Forelimb muscle (tissue), 1 donor: Measurements from ENCODE around the gene PROSER2. TPM values are rescaled to one million over a fixed set of nuclear protein-coding genes. Genes with fewer than 3 reads are reported as not detected.
"Not testable (repeated sequence)": the region's sequence is repeated elsewhere in the genome, so short reads cannot be mapped to it uniquely, and the experiment has no call there.

Experiments
- DNase-seq: peaks from one replicate; pipeline ENCODE4 v3.0.0-alpha.2; 2013; ENCODE audit warnings: low read depth
- polyA plus RNA-seq: library from polyadenylated mRNA; unstranded; fragments of 120-200 nt; gene quantifications from one replicate; pipeline ENCODE4 v1.2.1, GENCODE V29; 2013; ENCODE audit not compliant: insufficient read length

PROSER2 gene
- polyA plus RNA-seq, 1 donor: 4.7 TPM

GRCh38 chr10:11885437-11886137 lies 62.4 kb downstream of the PROSER2 start:
- DNase-seq: no peak

DNA sequence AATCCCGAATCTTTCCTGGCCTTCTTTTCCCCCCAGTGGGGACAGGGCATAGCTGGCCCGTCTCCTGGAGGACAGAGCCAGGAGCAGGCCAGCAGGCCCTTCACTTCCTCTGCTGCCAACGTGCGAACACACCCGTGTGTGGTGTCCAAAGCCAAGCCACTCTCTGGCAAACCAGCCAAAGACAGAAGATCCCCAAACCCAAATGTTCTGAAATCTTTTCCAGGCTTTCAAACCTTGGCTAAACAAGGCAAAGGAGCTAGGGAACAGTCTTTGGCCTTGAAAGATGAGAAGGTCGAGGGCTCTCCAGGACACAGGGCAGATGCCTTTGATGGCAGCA lies 63.0 kb downstream of the PROSER2 start:
- DNase-seq: no peak

- no peak for DNase-seq
These were observed 63.7 kb downstream of the PROSER2 start for GRCh38 chr10:11886851-11887250.

DNA sequence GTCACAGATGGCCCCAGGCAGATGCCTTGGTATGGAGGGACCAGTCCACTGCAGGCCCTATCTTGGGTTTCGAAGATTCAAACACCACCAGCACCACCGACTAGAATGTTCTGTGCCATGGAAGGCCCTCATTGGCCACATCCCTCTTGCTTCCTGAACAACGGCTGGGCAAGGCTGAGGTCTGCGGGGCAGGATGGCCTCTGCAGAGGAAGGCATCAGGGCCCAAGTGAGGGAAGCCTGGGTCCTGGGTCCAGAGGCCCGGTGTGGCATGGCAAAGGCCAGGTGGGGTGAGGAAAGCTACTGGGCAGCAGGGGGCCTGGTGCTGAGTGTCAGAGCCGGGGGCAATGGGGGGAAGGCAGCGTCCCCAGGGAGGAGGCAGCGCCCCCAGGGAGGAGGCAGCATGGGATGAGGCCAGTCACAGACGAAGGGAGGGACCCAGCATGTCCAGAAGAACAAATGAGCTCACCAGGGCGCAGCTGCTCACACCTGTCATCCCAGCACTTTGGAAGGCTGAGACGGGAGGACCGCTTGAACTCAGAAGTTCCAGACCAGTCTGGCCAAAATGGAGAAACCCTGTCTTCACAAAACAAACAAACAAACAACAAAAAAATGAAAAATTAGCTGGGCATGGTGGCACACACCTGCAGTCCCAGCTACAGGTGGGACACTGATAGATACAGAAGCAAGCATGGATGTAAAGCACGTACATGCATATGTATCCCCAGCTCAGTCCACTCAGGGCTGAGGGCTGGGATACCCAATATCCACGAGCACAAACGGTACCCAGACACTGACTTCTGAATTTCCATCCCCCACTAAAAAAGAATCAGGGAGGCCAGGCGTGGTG lies 64.4 kb downstream of the PROSER2 start:
- no peak for DNase-seq

DNA sequence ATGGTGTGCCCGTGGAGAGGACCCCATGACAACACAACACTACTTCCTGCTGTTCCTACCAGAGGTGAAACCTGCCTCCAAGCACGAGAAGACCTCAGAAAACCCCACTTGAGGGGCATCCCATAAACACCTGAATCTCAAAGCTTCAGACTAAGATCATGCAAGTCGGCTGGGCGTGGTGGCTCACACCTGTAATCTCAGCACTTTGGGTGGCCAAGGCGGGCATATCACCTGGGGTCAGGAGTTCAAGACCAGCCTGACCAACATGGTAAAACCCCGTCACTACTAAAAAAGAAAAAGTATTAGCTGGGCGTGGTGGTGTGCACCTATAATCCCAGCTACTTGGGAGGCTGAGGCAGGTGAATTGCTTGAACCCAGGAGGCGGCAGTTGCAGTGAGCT lies 66.1 kb downstream of the PROSER2 start:
- not testable (repeated sequence) for DNase-seq

- no peak for DNase-seq
These were observed 68.8 kb downstream of the PROSER2 start for GRCh38 chr10:11891776-11892486.

GRCh38 chr10:11893749-11894278 lies 70.7 kb downstream of the PROSER2 start:
- no peak for DNase-seq

- DNase-seq: no peak
These were observed 71.4 kb downstream of the PROSER2 start for GRCh38 chr10:11894381-11895107.

DNA sequence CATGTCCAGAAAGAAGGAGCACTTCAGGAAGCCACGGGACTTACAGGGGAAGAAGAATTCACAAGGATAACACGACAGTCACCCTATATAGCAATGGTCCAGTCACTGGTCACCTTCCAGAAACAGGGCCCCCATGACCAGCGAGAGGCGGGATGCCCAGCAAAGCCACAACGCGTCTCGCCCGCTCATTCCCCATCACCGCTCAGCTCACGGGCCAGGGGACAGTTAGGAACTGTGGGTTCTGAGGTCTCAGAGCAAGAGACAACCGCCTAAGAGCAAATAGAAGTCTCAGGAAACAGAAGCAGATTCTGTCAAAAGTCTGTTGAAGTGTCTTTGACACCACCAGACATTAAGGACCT lies 71.9 kb downstream of the PROSER2 start:
- no peak for DNase-seq

DNA sequence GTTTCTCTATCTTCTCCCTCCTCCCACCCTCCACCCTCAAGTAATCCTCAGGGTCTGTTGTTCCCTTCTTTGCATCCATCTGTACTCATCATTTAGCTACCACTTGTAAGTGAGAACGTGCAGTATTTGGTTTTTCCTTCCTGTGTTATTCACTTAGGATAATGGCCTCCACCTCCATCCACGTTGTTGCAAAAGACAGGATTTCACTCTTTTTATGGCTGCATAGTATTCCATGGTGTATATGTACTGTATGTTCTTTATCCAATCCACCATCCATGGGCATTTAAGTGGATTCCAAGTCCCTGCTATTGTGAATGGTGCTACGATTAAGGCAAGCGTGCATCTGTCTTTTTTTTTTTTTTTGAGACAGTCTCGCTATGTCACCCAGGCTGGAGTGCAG lies 72.4 kb downstream of the PROSER2 start:
- no peak for DNase-seq

- no peak for DNase-seq
These were observed 73.5 kb downstream of the PROSER2 start for GRCh38 chr10:11896549-11897200.

DNA sequence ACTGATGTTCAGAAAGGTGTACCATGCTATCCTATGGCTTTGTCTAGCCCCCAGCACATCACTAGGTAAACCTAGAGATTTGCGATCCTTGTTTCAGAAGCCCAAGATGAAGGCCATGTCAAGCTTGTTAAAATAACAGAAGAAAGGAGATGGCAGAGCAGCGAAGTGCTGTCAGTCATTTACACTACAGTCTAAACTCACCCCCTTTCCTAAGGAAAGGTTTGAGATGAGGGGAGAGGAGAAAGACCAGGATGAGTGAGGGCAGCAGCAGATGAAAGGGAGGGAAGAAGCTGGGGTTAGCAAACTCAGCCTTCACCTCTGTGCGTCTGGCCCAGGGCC lies 74.8 kb downstream of the PROSER2 start:
- no peak for DNase-seq

DNA sequence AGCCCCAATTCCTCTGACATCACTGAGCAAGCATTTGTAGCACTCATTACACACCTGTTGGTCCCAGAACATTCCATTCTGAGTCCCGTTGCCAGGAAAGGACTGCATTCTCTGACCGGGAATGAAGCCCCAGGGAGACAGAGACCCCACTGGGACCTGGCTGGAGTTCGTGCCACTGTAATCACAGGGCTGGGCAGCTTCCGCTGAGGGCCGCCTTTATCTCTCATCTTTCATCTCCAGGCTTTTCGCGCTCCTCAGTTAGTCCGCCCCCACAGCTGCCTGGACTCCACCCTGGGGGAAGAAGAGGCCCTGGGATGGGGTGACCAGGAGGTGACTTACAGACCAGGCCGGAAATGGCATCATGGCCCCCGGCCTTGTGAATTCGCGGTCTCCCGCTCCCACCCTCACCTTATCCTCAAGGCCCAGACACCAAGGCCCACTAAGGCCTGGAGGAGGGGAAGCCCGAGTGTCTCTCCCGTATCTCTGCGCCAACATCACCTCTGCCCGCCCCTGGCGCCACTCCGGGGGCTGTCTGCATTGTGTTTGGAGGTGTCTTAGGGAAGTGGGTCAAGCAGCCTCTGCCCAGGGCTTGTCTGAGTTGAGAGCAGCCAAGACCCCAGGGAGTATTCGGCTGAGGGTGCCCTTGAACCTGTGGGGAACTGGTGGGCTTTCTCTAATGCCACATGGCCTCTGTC lies 75.4 kb downstream of the PROSER2 start:
- DNase-seq: no peak

- DNase-seq: no peak
These were observed 76.1 kb downstream of the PROSER2 start for GRCh38 chr10:11899067-11899876.

- no peak for DNase-seq
These were observed 77.8 kb downstream of the PROSER2 start for GRCh38 chr10:11901036-11901301.

DNA sequence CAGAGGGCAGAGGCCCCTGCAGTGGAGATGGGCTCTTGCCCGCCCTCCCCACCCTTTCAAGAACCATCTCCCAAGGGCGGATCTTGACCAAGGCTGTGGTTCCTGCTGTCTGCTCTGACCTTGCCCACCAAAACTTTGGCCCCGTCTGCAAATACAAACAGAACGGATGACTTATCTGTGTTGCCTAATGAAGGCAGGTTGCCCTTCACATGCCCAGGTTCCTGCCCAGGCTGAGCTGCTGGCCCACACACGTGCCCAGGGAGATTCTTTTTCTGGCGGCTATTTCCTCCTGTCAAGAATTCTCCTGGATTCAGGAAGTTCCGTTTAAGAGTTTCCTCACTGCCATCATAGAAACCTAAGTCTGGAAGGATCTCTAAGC lies 78.3 kb downstream of the PROSER2 start:
- no peak for DNase-seq

DNA sequence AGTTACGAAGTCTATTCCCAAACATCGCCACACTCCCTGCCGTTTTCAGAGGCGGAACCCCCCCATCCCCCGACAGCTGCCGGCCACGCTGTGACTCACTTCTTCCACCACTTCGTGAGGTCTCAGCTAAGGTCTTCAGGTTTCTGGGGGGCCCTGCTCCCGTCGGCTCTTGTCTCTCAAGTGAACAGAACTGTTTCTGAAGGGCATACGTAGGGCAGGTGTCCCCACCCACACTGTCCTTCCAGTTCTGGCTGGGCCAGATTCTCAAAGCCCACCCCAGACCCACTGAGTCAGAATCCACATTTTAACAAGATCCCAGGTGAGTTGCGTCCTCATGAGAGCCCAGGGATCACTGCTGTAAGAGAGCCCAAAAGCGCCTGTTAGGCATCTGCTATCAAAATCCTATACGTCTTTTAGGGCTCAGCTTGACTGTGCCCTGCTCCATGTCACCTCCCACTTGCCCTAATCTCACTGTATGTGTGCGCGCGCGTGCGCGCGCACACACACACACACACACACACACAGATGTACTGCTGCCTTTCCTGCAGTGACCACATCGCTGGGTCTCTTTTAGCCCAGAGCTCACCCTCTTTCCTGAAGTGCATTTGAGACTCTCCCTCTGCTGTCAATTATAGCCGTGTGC lies 78.8 kb downstream of the PROSER2 start:
- DNase-seq: no peak

DNA sequence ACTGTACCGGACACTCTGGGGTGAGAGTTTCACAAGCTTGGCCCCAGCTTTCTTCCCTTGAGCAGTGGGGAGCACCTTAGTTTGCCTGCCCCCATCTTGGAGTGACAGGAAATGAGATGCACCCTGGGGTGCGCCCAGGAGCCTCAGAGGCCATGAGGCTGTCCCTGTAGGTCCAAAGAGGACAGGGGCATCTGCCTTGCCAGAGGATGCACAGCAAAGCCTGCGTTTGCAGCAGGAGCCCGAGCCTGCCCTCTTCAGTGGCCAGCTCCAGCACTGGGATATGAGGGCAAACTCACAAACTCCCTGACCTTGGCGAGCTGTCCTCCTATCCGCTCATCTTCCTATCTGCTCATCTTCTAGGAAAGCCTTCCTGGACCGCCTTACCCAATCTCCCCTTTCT lies 79.5 kb downstream of the PROSER2 start:
- no peak for DNase-seq

- DNase-seq: no peak
These were observed 83.6 kb downstream of the PROSER2 start for GRCh38 chr10:11906714-11907113.

GRCh38 chr10:11907914-11908313 lies 84.8 kb downstream of the PROSER2 start:
- no peak for DNase-seq
